Measurements from ENCODE around the gene DCDC2B. TPM values are rescaled to one million over a fixed set of nuclear protein-coding genes. Genes with fewer than 3 reads are reported as not detected.

DCDC2B gene
- total and polyA plus RNA-seq, 2 of the 13 experiments (the other 11 are each of a cell fraction or from before 2014, with no cell fraction given), result not detected

DNA sequence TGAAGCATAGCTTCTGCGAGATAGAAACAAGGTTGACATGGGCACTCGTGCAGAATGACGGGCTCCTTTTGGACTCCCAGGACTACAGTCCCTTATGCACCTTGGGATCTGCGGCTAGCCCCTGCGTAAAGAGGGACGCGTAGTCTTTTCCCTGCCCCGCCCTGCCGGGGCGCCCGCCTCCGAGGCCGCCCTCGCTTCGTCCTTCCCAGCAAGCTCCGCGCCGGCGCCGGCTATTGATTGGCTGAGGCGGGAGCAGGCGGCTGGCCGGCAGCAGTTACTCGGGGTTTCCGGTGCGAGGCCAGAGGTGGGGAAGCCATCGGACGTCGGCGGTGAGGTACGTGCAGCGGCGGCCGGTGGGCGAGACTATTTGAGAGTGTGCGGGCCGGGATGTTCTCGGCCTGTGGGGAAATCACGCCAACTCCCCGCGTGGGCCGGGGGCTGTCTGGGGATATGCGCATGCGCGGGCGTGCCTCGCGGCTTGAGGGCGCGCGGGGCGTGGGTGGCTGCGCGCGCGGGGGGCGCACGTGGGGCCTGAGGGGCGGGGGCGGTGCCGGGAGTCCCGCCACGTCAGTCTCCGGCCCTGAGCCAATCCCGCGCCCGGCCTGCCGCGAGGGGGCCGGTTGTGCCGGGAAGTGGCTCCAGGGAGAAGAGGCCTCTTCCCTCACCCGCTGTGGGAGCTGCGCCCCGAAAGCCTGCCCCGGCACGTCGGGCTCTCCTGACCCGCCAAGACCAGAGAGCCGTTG, 29.3 kb upstream of the DCDC2B start, which contains the start of gene TXLNA (continued):
- TF ChIP-seq, protein P1, sequence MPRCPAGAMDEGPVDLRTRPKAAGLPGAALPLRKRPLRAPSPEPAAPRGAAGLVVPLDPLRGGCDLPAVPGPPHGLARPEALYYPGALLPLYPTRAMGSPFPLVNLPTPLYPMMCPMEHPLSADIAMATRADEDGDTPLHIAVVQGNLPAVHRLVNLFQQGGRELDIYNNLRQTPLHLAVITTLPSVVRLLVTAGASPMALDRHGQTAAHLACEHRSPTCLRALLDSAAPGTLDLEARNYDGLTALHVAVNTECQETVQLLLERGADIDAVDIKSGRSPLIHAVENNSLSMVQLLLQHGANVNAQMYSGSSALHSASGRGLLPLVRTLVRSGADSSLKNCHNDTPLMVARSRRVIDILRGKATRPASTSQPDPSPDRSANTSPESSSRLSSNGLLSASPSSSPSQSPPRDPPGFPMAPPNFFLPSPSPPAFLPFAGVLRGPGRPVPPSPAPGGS (CRISPR knock-in tag; IDR thresholded peaks at IDR 0.05), result peak; percentile 94; the same call in 1 of the 2 replicates
- TF ChIP-seq MXD4 (CRISPR knock-in tag; IDR thresholded peaks at IDR 0.05), result peak; percentile 67; the same call in 1 of the 2 replicates
- no peak; the same call in 1 of the 2 replicates for TF ChIP-seq ZNF350 (CRISPR knock-in tag; IDR thresholded peaks at IDR 0.05; ENCODE audit: borderline replicate concordance, low read depth)
- TF ChIP-seq, protein P2, sequence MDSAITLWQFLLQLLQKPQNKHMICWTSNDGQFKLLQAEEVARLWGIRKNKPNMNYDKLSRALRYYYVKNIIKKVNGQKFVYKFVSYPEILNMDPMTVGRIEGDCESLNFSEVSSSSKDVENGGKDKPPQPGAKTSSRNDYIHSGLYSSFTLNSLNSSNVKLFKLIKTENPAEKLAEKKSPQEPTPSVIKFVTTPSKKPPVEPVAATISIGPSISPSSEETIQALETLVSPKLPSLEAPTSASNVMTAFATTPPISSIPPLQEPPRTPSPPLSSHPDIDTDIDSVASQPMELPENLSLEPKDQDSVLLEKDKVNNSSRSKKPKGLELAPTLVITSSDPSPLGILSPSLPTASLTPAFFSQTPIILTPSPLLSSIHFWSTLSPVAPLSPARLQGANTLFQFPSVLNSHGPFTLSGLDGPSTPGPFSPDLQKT (CRISPR knock-in tag; IDR thresholded peaks at IDR 0.05; ENCODE audit: borderline replicate concordance), result no peak; the same call in 1 of the 2 replicates
- TF ChIP-seq, protein P3, sequence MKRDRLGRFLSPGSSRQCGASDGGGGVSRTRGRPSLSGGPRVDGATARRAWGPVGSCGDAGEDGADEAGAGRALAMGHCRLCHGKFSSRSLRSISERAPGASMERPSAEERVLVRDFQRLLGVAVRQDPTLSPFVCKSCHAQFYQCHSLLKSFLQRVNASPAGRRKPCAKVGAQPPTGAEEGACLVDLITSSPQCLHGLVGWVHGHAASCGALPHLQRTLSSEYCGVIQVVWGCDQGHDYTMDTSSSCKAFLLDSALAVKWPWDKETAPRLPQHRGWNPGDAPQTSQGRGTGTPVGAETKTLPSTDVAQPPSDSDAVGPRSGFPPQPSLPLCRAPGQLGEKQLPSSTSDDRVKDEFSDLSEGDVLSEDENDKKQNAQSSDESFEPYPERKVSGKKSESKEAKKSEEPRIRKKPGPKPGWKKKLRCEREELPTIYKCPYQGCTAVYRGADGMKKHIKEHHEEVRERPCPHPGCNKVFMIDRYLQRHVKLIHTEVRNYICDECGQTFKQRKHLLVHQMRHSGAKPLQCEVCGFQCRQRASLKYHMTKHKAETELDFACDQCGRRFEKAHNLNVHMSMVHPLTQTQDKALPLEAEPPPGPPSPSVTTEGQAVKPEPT (CRISPR knock-in tag; IDR thresholded peaks at IDR 0.05; ENCODE audit: low read depth), result no peak
- no peak for TF ChIP-seq ZNF660 (CRISPR knock-in tag; IDR thresholded peaks at IDR 0.05; ENCODE audit: borderline replicate concordance, low read depth)
- TF ChIP-seq, protein P4, sequence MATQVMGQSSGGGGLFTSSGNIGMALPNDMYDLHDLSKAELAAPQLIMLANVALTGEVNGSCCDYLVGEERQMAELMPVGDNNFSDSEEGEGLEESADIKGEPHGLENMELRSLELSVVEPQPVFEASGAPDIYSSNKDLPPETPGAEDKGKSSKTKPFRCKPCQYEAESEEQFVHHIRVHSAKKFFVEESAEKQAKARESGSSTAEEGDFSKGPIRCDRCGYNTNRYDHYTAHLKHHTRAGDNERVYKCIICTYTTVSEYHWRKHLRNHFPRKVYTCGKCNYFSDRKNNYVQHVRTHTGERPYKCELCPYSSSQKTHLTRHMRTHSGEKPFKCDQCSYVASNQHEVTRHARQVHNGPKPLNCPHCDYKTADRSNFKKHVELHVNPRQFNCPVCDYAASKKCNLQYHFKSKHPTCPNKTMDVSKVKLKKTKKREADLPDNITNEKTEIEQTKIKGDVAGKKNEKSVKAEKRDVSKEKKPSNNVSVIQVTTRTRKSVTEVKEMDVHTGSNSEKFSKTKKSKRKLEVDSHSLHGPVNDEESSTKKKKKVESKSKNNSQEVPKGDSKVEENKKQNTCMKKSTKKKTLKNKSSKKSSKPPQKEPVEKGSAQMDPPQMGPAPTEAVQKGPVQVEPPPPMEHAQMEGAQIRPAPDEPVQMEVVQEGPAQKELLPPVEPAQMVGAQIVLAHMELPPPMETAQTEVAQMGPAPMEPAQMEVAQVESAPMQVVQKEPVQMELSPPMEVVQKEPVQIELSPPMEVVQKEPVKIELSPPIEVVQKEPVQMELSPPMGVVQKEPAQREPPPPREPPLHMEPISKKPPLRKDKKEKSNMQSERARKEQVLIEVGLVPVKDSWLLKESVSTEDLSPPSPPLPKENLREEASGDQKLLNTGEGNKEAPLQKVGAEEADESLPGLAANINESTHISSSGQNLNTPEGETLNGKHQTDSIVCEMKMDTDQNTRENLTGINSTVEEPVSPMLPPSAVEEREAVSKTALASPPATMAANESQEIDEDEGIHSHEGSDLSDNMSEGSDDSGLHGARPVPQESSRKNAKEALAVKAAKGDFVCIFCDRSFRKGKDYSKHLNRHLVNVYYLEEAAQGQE (IDR thresholded peaks at IDR 0.05; ENCODE audit: borderline replicate concordance in 1 of 2, low read depth in 1 of 2, low read length in 2 of 2), result 0 out of 4 replicates have a peak, but pooled peaks of 1 of the 2 experiments have one; percentile 11
- TF ChIP-seq EEA1 (CRISPR knock-in tag; IDR thresholded peaks at IDR 0.05; ENCODE audit: borderline replicate concordance), result peak; percentile 84; the same call in 1 of the 2 replicates
- TF ChIP-seq ZNF709 (CRISPR knock-in tag; IDR thresholded peaks at IDR 0.05), result peak; percentile 94
- TF ChIP-seq ZNF713 (CRISPR knock-in tag; IDR thresholded peaks at IDR 0.05), result peak; percentile 79; the same call in 1 of the 2 replicates
- TF ChIP-seq, protein P5, sequence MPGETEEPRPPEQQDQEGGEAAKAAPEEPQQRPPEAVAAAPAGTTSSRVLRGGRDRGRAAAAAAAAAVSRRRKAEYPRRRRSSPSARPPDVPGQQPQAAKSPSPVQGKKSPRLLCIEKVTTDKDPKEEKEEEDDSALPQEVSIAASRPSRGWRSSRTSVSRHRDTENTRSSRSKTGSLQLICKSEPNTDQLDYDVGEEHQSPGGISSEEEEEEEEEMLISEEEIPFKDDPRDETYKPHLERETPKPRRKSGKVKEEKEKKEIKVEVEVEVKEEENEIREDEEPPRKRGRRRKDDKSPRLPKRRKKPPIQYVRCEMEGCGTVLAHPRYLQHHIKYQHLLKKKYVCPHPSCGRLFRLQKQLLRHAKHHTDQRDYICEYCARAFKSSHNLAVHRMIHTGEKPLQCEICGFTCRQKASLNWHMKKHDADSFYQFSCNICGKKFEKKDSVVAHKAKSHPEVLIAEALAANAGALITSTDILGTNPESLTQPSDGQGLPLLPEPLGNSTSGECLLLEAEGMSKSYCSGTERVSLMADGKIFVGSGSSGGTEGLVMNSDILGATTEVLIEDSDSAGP (CRISPR knock-in tag; IDR thresholded peaks at IDR 0.05; ENCODE audit: borderline replicate concordance), result peak; percentile 80
- no peak for TF ChIP-seq ATF7 (IDR thresholded peaks at IDR 0.05)
- TF ChIP-seq ATF7 (CRISPR knock-in tag; IDR thresholded peaks at IDR 0.05), result no peak
- 0 out of 2 replicates have a peak, but pooled peaks have one; percentile 43 for TF ChIP-seq ZBTB3 (CRISPR knock-in tag; IDR thresholded peaks at IDR 0.05; ENCODE audit: borderline replicate concordance, low read depth)
- TF ChIP-seq, protein P6, sequence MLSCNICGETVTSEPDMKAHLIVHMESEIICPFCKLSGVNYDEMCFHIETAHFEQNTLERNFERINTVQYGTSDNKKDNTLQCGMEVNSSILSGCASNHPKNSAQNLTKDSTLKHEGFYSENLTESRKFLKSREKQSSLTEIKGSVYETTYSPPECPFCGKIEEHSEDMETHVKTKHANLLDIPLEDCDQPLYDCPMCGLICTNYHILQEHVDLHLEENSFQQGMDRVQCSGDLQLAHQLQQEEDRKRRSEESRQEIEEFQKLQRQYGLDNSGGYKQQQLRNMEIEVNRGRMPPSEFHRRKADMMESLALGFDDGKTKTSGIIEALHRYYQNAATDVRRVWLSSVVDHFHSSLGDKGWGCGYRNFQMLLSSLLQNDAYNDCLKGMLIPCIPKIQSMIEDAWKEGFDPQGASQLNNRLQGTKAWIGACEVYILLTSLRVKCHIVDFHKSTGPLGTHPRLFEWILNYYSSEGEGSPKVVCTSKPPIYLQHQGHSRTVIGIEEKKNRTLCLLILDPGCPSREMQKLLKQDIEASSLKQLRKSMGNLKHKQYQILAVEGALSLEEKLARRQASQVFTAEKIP (CRISPR knock-in tag; IDR thresholded peaks at IDR 0.05; ENCODE audit: borderline replicate concordance), result no peak
